HG02973 (cell line): Measurements from ENCODE around the gene AHCYL2.
A peak's percentile ranks its signal among the peaks of the same experiment; 100 is the strongest.
"Not testable (repeated sequence)": the region's sequence is repeated elsewhere in the genome, so short reads cannot be mapped to it uniquely, and the experiment has no call there.

ENCODE experiments used
- ATAC-seq: cut with Tn5 transposase; IDR thresholded peaks from one replicate; pipeline ENCODE4 v1.9.1; 2021; ENCODE audit warnings: moderate library complexity; ENCODE audit not compliant: unreplicated experiment

Gene AHCYL2

GRCh38 chr7:129208667-129209066 is 16.2 kb upstream of the AHCYL2 start:
- no peak for ATAC-seq

- no peak for ATAC-seq
These were observed 15.5 kb upstream of the AHCYL2 start for GRCh38 chr7:129209067-129209926.

- ATAC-seq, result no peak
These were observed 14.4 kb upstream of the AHCYL2 start for GRCh38 chr7:129210256-129210988.

- ATAC-seq, result no peak
These were observed 13.9 kb upstream of the AHCYL2 start for GRCh38 chr7:129210989-129211312.

GRCh38 chr7:129212126-129212525 is 12.7 kb upstream of the AHCYL2 start:
- ATAC-seq, result no peak

- ATAC-seq, result no peak
These were observed 12.2 kb upstream of the AHCYL2 start for GRCh38 chr7:129212596-129212995.

GRCh38 chr7:129213828-129214227 is 11.0 kb upstream of the AHCYL2 start:
- no peak for ATAC-seq

GRCh38 chr7:129215691-129216090 is 9.1 kb upstream of the AHCYL2 start:
- ATAC-seq, result not testable (repeated sequence)

- not testable (repeated sequence) for ATAC-seq
These were observed 8.6 kb upstream of the AHCYL2 start for GRCh38 chr7:129216101-129216715.

- not testable (repeated sequence) for ATAC-seq
These were observed 7.9 kb upstream of the AHCYL2 start for GRCh38 chr7:129216821-129217416.

- ATAC-seq, result peak; percentile 51
These were observed 6.2 kb upstream of the AHCYL2 start for GRCh38 chr7:129218514-129219062.

GRCh38 chr7:129219166-129219565 is 5.7 kb upstream of the AHCYL2 start:
- not testable (repeated sequence) for ATAC-seq

GRCh38 chr7:129222064-129222463 is 2.8 kb upstream of the AHCYL2 start:
- ATAC-seq, result no peak

GRCh38 chr7:129225206-129225930 is 538 bp downstream of the AHCYL2 start:
- ATAC-seq, result peak; percentile 32

- ATAC-seq, result no peak
These were observed 1.2 kb downstream of the AHCYL2 start for GRCh38 chr7:129225931-129226572.

- ATAC-seq, result no peak
These were observed 3.1 kb downstream of the AHCYL2 start for GRCh38 chr7:129227646-129228578.

- no peak for ATAC-seq
These were observed 3.8 kb downstream of the AHCYL2 start for GRCh38 chr7:129228633-129229032.

- no peak for ATAC-seq
These were observed 6.8 kb downstream of the AHCYL2 start for GRCh38 chr7:129231666-129232065.

- ATAC-seq, result no peak
These were observed 13.7 kb downstream of the AHCYL2 start for GRCh38 chr7:129238546-129238945.
